Lower leg skin (tissue), 4 donors: ENCODE measurements around the gene AHRR. TPM values are rescaled to one million over a fixed set of nuclear protein-coding genes. Genes with fewer than 3 reads are reported as not detected.

Source experiments
- DNase-seq, 2 donors: peaks; one replicate each; pipeline ENCODE4 v3.0.0-alpha.2; 2019; ENCODE audit warnings: low spot score in 2 of 2
- H3K4me3 ChIP-seq: fragments of 200-600 bp; sonication (generic); 2 replicates; pipeline ENCODE4 v1.5.1; 2017; ENCODE audit warnings: mild to moderate bottlenecking, low read depth; ENCODE audit not compliant: poor library complexity, severe bottlenecking
- POLR2A ChIP-seq, 2 donors: fragments of 450-650 bp; IDR thresholded peaks; one replicate each; pipeline ENCODE4 v1.6.1; 2016 to 2017; ENCODE audit warnings: antibody characterized with exemption in 2 of 2, mild to moderate bottlenecking in 1 of 2, moderate library complexity in 1 of 2
- WGBS, 2 donors: methylation state at CpG; one replicate each; pipeline ENCODE4 v1.1.5; 2018; 5-methylcytosine and 5-hydroxymethylcytosine counted together
- intact Hi-C: fragments of 100-400 bp; cut with DNase I; formaldehyde crosslinking; loops from one replicate; pipeline ENCODE4 v1.15.0; 2023; ENCODE audit warnings: low total_unique reads
- total RNA-seq, 4 donors: library from RNA; depleted of rRNA; stranded (reverse); fragments of >200 nt; gene quantifications; one replicate each; pipeline ENCODE4 v1.1.0, GENCODE V29; 2016
- TF ChIP-seq, protein P1 (sequence below), 3 donors: fragments of 450-650 bp; IDR thresholded peaks; one replicate each; pipeline ENCODE4 v1.5.1; 2016; ENCODE audit warnings: antibody characterized with exemption in 3 of 3, mild to moderate bottlenecking in 3 of 3, moderate library complexity in 2 of 3

Gene AHRR
- total RNA-seq, 4 donors from 2014 or later: 3.6 to 19.6 (median 6.0) TPM

DNA sequence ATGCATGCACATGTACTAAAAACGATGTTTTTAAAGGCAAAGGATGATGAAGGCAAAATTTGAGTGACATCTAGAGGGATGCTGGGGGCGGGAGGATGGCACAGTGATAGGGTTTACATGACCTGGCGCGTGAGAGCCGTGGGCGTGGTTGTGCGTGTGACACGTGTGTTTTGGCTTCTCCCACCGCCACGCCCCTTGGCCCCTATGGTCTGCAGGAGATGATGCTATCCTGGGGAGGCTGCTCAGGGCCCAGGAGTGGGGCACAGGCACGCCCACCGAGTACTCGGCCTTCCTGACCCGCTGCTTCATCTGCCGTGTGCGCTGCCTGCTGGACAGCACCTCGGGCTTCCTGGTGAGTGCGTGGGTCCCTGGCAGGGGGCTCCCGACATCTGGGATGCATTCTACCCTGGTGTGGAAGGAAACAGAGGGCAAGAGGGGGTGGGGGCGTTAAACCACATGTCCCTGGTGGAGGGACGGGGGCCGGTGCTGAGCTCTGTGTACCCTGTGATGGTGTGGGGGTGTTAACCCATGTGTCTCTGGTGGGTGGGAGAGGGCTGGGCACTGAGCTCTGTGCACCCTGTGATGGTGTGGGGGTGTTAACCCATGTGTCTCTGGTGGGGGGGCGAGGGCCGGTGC lies 102.2 kb downstream of the AHRR start:
- intact Hi-C loops: no loop called here
- WGBS, 2 donors: 64 to 72% methylated on average over 23 to 24 of the region's 24 CpGs
- no peak overlapping the region for H3K4me3 ChIP-seq
- DNase-seq: peak in 1 of 2 donors; percentile 69
- TF ChIP-seq POLR2A (IDR thresholded peaks at IDR 0.05): no peak

DNA sequence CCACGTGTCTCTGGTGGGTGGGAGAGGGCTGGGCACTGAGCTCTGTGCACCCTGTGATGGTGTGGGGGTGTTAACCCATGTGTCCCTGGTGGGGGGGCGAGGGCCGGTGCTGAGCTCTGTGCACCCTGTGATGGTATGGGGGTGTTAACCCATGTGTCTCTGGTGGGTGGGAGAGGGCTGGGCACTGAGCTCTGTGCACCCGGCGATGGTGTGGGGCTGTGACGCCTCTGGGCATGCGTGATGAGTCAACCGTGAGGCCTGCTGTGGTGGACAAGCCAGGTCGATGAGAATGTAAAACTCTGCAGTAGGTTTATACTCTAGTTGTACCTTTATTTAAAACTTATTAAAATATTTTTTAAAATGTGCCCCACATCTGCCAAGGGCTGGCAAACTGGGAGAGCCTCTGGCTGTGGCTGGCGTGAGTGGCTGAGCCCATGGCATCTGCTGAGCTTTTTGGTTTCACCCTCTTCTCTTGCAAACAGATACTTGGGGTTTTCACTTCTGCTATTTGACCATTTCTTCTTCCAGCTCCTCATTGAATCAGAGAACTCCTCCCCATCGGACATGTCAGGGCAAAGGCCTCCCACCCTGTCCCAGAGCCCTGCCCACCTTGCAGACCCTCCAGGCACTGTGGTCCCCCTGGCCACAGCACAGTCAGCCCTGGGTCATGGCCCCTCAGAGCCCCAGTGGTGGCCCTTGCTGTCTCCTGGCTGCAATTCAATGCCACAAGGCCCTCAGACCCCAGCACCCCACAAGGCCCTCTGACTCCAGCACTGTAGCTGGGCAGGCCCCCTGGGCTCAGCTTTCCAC lies 103.0 kb downstream of the AHRR start:
- TF ChIP-seq, protein P1, sequence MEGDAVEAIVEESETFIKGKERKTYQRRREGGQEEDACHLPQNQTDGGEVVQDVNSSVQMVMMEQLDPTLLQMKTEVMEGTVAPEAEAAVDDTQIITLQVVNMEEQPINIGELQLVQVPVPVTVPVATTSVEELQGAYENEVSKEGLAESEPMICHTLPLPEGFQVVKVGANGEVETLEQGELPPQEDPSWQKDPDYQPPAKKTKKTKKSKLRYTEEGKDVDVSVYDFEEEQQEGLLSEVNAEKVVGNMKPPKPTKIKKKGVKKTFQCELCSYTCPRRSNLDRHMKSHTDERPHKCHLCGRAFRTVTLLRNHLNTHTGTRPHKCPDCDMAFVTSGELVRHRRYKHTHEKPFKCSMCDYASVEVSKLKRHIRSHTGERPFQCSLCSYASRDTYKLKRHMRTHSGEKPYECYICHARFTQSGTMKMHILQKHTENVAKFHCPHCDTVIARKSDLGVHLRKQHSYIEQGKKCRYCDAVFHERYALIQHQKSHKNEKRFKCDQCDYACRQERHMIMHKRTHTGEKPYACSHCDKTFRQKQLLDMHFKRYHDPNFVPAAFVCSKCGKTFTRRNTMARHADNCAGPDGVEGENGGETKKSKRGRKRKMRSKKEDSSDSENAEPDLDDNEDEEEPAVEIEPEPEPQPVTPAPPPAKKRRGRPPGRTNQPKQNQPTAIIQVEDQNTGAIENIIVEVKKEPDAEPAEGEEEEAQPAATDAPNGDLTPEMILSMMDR (IDR thresholded peaks at IDR 0.05): no peak
- TF ChIP-seq POLR2A (IDR thresholded peaks at IDR 0.05): no peak
- WGBS, 2 donors: 61 to 66% methylated on average over 11 of the region's 11 CpGs
- intact Hi-C loops: no loop called here
- no peak overlapping the region for H3K4me3 ChIP-seq
- DNase-seq: peak in 1 of 2 donors; percentile 79

DNA sequence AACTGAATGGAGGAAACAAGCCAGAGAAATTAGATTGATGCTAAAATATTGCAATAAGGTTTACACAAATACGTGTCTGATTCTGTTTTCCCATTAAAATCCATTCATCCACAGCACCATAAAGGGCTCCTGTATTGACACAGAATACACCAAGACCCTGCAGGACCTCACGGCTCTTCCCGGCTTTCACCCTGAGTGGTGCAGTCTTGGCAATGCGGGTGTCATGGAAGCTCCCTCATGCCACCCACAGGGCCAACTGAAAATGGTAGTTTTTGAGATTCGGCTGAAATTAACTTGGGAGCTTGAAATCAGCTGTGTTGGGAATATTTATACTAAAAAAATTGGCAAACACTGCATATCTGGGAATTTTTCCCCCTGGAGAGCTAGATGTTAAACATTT lies 104.2 kb downstream of the AHRR start:
- H3K4me3 ChIP-seq: no peak overlapping the region
- 75 to 81% methylated on average over 5 of the region's 5 CpGs for WGBS, 2 donors
- TF ChIP-seq POLR2A (IDR thresholded peaks at IDR 0.05): no peak
- TF ChIP-seq, protein P1 (IDR thresholded peaks at IDR 0.05): no peak
- intact Hi-C loops: no loop called here
- no peak for DNase-seq

DNA sequence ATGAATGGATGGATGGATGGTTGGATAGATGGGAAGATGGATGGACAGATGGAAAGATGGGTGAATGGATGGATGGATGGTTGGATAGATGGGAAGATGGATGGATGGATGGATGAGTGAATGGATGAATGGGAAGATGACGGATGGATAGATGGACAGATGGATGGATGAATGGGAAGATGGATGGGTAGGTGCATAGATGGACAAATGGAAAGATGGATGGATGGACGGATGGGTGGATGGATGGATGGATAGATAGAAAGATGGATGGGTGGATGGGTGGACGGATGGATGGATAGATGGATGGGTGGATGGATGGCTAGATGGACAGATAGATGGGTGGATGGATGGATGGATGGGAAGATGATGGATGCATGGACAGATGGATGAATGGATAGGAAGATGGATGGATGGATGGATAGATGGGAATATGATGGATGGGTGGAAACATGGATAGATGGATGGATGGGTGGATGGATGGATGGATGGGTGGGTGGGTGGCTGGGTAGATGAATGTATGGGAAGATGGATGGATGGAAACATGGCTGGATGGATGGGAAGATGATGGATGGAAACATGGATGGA lies 105.0 kb downstream of the AHRR start:
- no peak overlapping the region for H3K4me3 ChIP-seq
- WGBS, 2 donors: 76 to 79% methylated on average over 3 of the region's 3 CpGs
- DNase-seq: no peak
- intact Hi-C loops: no loop called here
- TF ChIP-seq POLR2A (IDR thresholded peaks at IDR 0.05): no peak
- TF ChIP-seq, protein P1 (IDR thresholded peaks at IDR 0.05): no peak

DNA sequence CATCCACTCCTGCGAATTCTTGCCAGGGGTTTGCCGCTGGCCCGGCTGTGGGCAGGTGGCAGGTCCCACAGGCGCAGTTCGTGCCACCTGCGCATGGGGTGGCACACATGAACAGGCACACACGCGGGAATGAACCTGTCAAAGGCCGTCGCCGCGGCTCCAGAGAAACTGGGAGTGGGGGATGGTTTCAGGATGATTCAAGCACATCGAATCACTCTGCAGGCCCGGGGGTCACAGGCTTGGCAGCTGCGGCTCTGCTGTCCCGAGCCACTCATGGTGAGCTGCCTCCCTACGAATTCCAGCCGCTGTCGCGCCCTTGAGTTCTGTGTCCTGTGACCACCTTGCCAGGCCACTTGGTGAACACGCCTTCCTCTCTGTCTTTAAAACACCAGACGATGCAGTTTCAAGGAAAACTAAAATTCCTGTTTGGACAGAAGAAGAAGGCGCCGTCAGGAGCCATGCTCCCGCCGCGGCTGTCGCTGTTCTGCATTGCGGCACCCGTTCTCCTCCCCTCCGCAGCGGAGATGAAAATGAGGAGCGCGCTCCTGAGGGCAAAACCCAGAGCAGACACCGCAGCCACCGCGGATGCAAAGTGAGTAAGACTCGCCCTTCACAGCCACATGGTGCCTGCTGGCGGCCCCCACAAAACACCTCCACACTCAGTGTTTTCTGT lies 106.0 kb downstream of the AHRR start:
- H3K4me3 ChIP-seq: no peak overlapping the region
- intact Hi-C loops: no loop called here
- WGBS, 2 donors: 93 to 95% methylated on average over 37 to 39 of the region's 39 CpGs
- DNase-seq: peak in 1 of 2 donors; percentile 78
- TF ChIP-seq POLR2A (IDR thresholded peaks at IDR 0.05): no peak
- TF ChIP-seq, protein P1 (IDR thresholded peaks at IDR 0.05): no peak

DNA sequence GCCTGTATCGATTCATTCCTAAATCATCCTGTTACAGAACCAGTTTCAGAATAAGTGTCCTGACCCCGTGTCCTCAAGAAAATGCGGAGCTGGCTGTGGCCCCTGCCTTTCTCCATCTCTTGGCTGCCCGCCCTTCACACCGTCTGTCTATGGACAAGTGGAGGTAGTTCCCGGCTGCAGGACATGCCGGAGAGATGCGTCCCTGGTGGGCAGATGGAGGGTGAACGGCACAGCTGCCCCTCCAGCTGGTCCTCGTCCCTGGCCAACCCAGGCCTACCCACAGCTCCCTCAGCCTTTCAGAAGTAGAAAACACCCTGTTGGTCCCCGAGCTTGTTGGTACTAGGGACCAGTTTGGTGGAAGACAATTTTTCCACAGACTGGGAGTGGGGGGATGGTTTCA lies 106.7 kb downstream of the AHRR start:
- H3K4me3 ChIP-seq: no peak overlapping the region
- no peak for DNase-seq
- 81 to 87% methylated on average over 11 of the region's 11 CpGs for WGBS, 2 donors
- TF ChIP-seq, protein P1 (IDR thresholded peaks at IDR 0.05): no peak
- TF ChIP-seq POLR2A (IDR thresholded peaks at IDR 0.05): no peak
- intact Hi-C loops: no loop called here
